GM10847 (cell line): ENCODE measurements around the gene OR8D4.

Source experiments
- POLR2A ChIP-seq: IDR thresholded peaks from 2 replicates; pipeline ENCODE4 v1.6.1; 2011; ENCODE audit not compliant: insufficient read length; ENCODE audit errors: extremely low read depth

The OR8D4 gene

GRCh38 chr11:123945132-123945531, 43.2 kb downstream of the OR8D4 start:
- TF ChIP-seq POLR2A: no peak

DNA sequence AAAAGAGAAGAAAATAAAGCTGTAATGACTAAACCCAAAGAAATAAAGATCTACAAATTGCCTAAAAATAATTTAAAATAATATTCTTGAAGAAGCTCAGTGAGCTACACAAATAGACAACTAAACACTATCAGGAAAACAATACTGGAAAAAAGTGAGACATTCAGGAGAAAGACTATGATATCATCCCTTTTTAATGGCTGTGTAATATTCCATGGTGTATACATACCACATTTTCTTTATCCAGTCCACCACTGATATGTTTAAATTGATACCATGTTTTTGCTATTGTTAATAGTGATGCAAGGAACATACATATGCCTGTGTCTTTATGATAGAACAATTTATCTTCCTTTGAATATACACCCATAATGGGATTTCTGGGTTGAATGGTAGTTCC, 54.8 kb downstream of the OR8D4 start:
- no peak for TF ChIP-seq POLR2A
